HG03045 (cell line): ENCODE measurements around the gene DDAH1.
A peak's percentile ranks its signal among the peaks of the same experiment; 100 is the strongest.

Experiments used
- ATAC-seq: cut with Tn5 transposase; IDR thresholded peaks from one replicate; pipeline ENCODE4 v1.9.1; 2021; ENCODE audit warnings: mild to moderate bottlenecking, moderate library complexity; ENCODE audit not compliant: unreplicated experiment

Gene DDAH1

GRCh38 chr1:85278853-85279314, 186.1 kb downstream of the DDAH1 start:
- peak; percentile 10 for ATAC-seq

- ATAC-seq: no peak
Measured at GRCh38 chr1:85277802-85278201, 187.2 kb downstream of the DDAH1 start.

- ATAC-seq: no peak
Measured at GRCh38 chr1:85276978-85277639, 187.8 kb downstream of the DDAH1 start.

GRCh38 chr1:85276215-85276977, 188.6 kb downstream of the DDAH1 start, which contains the start of gene BCL10:
BCL10 (minus strand) TSS chr1:85276632; CDS start chr1:85276352, 280 bp downstream.
- peak; percentile 98 for ATAC-seq

- ATAC-seq: peak; percentile 17
Measured at GRCh38 chr1:85275701-85276214, 189.2 kb downstream of the DDAH1 start.

GRCh38 chr1:85274969-85275453, 189.9 kb downstream of the DDAH1 start:
- no peak for ATAC-seq

GRCh38 chr1:85273397-85273796, 191.6 kb downstream of the DDAH1 start:
- ATAC-seq: no peak

GRCh38 chr1:85268801-85269585, 196.0 kb downstream of the DDAH1 start:
- ATAC-seq: no peak
